Brain microvascular endothelial cell (primary cell): Measurements from ENCODE around the gene MAP2K1.
A peak's percentile ranks its signal among the peaks of the same experiment; 100 is the strongest.

Experiments
- DNase-seq: peaks from one replicate; pipeline ENCODE4 v3.0.0-alpha.2; 2020
- H3K27ac ChIP-seq: fragments of 250-450 bp; sonication (Bioruptor Pico); 2 replicates; pipeline ENCODE4 v1.5.1; 2020; ENCODE audit warnings: mild to moderate bottlenecking, moderate library complexity
- H3K27me3 ChIP-seq: fragments of 250-450 bp; sonication (Bioruptor Pico); replicated peaks from 2 replicates; pipeline ENCODE4 v1.5.1; 2020; ENCODE audit warnings: mild to moderate bottlenecking
- H3K36me3 ChIP-seq: fragments of 250-450 bp; sonication (Bioruptor Pico); replicated peaks from 2 replicates; pipeline ENCODE4 v1.5.1; 2020; ENCODE audit warnings: mild to moderate bottlenecking
- H3K4me3 ChIP-seq: 2 replicates; pipeline ENCODE4 v1.5.1; 2011; ENCODE audit warnings: low read depth, mild to moderate bottlenecking, control low read depth, low read length, moderate library complexity
- in situ Hi-C: cut with HindIII; loops from 2 replicates; pipeline ENCODE4 v1.10.0; 2017; ENCODE audit warnings: low sequenced_read_pairs, low pct_ligation_motif_present
- TF ChIP-seq, protein P1 (sequence below): IDR thresholded peaks from 2 replicates; pipeline ENCODE4 v1.5.1; 2011; ENCODE audit warnings: low read depth, mild to moderate bottlenecking, moderate library complexity, low read length, control low read depth, inconsistent platforms; ENCODE audit errors: missing control alignments

The MAP2K1 gene

DNA sequence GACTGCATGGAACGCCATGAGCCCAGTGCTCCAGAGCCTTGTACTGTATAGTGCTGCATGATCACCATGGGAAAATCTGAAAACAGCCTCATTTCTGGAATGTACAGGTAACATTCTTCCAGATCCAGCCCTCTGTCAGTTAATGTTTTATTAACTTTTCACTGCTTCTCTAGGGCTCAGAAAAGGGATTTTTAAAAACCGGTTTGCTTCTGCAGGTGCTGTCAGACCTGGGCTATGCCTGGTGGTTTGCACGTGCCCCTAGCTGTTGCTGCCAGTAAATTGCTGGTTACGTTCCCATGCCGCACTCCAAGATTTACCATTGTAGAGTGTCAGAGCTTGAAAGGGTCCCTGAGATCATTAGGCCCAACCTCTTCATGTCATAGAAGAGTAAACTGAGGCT, 101.8 kb downstream of the MAP2K1 start:
- Histone ChIP-seq H3K27ac (no peak overlapping the region), H3K27me3 (no peaks in the 10 kb centered on the region), H3K4me3 (no peak overlapping the region), H3K36me3 (peaks cover 56% of the 10 kb centered on the region)
- TF ChIP-seq, protein P1, sequence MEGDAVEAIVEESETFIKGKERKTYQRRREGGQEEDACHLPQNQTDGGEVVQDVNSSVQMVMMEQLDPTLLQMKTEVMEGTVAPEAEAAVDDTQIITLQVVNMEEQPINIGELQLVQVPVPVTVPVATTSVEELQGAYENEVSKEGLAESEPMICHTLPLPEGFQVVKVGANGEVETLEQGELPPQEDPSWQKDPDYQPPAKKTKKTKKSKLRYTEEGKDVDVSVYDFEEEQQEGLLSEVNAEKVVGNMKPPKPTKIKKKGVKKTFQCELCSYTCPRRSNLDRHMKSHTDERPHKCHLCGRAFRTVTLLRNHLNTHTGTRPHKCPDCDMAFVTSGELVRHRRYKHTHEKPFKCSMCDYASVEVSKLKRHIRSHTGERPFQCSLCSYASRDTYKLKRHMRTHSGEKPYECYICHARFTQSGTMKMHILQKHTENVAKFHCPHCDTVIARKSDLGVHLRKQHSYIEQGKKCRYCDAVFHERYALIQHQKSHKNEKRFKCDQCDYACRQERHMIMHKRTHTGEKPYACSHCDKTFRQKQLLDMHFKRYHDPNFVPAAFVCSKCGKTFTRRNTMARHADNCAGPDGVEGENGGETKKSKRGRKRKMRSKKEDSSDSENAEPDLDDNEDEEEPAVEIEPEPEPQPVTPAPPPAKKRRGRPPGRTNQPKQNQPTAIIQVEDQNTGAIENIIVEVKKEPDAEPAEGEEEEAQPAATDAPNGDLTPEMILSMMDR: no peak
- no peak for DNase-seq
- in situ Hi-C loops: no loop called here

DNA sequence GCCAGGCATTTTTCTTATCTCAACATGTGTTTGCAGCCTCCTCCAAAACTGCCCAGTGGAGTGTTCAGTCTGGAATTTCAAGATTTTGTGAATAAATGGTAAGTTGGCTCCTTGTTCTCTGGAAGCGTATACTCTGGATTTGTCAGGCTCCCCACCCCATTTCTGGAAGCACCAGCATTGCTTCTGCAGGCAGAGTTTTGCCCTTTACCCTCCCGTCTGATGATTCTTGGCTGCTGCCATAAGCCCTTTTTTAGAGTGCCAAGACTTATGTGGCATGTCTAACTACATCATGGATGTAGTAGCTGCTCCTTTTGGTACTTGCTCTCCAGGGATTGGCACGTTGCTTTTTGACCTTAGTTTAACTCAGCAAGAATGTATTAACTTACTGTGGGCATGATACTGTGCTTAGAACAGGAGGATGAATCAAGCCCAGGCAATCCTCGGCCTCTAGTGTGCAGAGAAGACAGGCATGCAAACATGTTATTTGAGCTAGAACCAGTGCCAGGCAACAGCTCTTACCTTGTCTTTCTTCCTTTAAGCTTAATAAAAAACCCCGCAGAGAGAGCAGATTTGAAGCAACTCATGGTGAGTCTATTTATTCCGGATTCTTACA, 102.6 kb downstream of the MAP2K1 start:
- TF ChIP-seq, protein P1: no peak
- peaks cover 58% of the 10 kb centered on the region for H3K36me3 ChIP-seq
- in situ Hi-C loops: no loop called here

DNA sequence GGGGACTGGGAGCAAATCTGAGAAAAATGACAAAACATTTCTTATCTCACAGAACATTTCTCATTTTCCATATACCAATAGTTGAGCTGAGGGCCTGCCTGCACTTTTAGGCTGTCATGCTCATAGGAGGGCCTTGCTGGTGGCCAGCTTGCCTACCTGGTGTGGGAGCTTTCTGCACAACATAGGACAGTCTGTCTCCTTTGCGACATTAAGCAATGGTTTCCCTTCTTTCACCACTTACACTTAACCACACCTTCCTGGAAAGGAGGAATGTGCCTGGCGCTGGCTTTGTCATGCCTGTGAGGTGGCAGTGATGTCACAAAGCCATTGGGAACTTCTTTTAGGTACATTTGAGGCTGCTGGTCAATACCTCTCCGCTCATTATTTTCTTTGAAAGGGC, 105.1 kb downstream of the MAP2K1 start:
- Histone ChIP-seq H3K27me3 (no peaks in the 10 kb centered on the region), H3K36me3 (peaks cover 56% of the 10 kb centered on the region), H3K4me3 (no peak overlapping the region), H3K27ac (no peak overlapping the region)
- no peak for DNase-seq
- TF ChIP-seq, protein P1: no peak
- in situ Hi-C loops: no loop called here

More for the DNA sequence above, 102.6 kb downstream of the MAP2K1 start:
- DNase-seq: no peak
- Histone ChIP-seq H3K27ac (no peak overlapping the region), H3K4me3 (no peak overlapping the region), H3K27me3 (no peaks in the 10 kb centered on the region)

DNA sequence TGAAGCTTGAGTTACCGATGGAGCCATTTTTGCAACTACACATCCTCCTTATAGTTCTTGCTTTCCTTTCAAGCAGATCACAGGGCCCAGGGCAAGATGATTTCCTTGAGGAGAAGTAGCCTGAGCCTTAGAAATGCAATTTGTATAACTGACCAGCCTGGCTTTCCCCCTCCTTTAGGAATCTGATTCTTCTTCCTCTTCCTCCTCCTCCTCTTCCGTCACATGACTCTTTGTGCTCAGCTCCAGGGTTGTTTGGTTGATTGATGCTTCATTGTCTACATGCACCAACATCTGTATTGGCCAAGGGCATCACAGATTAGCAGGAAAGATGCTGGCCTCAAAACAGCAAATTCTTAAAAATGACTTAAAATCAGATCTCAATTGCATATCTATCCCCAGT, 107.5 kb downstream of the MAP2K1 start:
- Histone ChIP-seq H3K4me3 (no peak overlapping the region), H3K36me3 (peaks cover 49% of the 10 kb centered on the region), H3K27ac (no peak overlapping the region), H3K27me3 (no peaks in the 10 kb centered on the region)
- in situ Hi-C loops: no loop called here
- TF ChIP-seq, protein P1: no peak
- no peak for DNase-seq

DNA sequence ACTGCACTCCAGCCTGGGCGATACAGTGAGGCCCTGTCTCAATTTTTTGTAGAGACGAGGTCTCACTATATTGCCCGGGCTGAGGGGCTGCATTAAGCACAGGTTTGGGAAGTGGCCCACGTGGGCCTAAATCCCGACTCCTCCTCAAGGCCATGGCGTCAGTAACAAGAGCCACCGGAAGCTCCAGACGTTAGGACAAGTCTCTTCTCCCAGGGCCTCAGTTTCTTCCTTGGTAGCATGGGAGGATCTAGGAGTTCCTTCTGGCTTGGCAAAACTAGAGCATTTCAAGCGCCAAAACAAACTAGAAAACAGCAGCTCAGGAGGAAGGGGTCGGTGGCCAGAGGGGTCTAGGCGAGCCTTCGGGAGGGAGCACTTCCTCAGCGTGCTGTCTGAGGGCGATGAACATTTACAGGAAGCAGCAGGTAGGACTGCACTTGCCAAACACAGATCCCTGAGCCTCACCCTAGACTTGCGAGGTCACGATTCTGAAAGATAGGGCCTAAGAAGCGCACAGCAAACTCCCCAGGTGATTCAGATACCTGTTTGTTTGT, 110.3 kb downstream of the MAP2K1 start:
- in situ Hi-C loops: no loop called here
- Histone ChIP-seq H3K36me3 (peaks cover 58% of the 10 kb centered on the region), H3K27ac (peak overlapping the region; percentile 54), H3K27me3 (no peaks in the 10 kb centered on the region), H3K4me3 (peak overlapping the region; percentile 92)
- TF ChIP-seq, protein P1: no peak
- no peak for DNase-seq
